ENCODE measurements around the gene CACNA2D4.

CACNA2D4 gene

DNA sequence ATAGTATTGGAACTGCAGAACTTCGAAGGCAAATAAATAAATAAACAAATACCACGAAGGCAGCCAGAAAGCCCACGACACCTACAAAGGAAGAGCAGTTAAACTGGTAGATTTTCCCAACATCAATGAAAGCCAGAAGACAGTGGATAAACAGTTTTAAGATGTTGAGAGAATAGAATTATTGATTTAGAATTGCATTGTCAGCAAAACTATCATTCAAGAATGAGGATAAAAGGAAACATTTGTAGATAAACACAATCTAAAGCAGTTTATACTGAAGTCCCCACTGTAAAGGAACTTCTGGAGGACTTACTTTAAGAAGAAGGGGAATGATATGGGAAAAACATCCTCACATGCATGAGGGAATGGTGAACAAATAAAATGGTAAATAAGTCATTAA, 29.5 kb downstream of the CACNA2D4 start:
- DNase-seq (ENCODE audit: low read depth) = no peak

DNA sequence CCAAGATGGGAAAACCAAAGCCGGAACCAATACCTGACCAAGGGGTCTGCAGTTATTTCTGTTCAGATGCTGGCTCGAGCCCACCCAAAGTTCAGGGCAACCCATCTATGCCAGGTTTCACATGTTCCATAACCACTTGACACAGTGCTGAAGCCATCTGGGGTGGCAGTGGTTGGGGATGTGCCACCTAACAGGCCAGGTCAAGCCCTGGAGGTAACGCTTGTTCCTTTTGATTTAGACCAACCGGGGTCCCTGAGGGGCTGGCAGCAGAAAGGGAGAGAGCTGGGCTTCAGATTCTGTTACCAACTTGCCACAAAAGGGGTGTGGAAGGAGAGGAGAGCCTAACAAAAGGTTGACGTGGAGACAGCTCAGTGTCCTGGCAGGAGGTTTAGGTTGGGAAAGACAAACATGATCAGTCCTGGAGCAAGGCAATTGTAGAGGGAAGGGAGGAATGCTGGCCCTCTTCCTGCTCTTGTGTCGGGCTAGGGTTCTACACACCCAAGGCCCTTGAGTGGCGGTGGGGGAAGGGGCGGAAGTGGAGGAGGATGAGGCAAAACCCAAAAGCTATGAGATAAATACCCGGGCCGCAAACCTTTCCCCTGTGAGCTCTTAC, 31.9 kb downstream of the CACNA2D4 start:
- DNase-seq (ENCODE audit: low read depth) = no peak

DNA sequence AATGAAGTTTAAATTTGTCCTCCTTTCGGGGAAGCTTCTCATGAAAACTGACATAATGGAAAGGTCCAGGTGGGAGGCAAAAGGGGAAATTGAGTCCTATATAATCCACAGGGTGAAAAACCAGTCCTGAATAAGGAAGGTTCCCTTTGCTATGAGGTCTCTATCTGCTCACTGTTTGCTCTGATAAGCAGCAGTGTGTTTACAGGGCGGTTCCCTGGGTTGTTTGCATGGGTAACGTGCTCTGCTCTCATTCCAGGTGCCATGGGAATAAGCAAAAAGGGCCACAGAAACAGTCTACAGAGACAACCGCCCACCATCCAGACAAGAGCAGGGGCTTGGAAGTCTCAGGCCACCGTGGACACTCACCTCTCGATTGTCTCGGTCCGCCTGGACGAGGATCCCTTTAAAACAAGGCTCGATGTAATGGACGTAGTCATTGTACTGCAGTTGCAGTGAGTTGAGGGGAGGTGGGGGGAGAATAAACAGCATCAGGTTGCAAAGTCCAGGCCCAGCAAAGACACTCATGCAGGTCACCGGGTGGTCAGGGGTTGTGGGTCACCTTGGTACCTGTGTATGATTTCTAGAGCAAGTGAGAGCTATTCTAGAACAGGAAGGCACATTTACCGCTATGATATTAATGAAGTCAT, 32.7 kb downstream of the CACNA2D4 start:
- no peak for DNase-seq (ENCODE audit: low read depth)

GRCh38 chr12:1885082-1885596, 33.3 kb downstream of the CACNA2D4 start:
- DNase-seq (ENCODE audit: low read depth) = no peak

DNA sequence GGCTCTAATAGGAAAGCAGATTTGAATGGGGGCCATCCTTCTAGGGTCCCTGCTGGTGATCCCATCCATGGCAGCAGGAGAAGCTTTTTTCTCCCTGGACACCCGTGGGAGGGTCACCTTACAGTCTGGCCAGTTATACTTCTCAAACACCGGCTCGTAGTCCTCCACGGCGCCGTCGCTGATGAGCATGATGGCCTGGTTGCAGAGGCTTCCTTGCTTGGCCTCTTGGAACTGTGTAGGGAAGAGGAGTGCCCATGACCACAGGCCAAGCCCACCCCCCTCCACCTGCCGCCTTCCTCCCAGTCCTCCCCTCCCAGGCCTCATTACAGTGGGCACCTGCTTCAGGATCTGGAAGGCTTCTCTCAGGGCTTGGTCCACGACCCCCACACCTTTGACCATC, 33.8 kb downstream of the CACNA2D4 start:
- no peak for DNase-seq (ENCODE audit: low read depth)

DNA sequence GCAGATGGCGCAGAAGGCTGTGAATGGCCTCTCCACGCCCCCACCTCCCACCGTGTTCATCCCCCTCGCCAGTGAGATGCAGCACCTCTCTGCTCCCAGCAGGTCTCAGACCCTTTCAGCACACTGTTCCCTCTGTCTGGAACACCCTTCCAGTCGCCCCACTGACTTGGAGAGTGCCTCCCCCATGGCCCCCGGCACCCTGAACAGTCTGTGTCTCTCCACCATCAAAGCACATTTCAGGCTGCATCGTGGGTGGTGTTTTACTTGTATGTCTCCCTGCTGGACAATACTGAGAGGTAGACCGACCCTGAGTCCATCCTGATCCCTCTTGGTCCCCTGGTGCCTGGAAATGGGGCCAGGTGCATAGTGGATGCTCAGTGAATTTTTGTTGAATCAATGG, 34.9 kb downstream of the CACNA2D4 start:
- DNase-seq (ENCODE audit: low read depth) = no peak

GRCh38 chr12:1882850-1883470, 35.5 kb downstream of the CACNA2D4 start:
- DNase-seq (ENCODE audit: low read depth) = no peak

- DNase-seq (ENCODE audit: low read depth) = no peak
These were observed 36.0 kb downstream of the CACNA2D4 start for GRCh38 chr12:1882405-1882804.

DNA sequence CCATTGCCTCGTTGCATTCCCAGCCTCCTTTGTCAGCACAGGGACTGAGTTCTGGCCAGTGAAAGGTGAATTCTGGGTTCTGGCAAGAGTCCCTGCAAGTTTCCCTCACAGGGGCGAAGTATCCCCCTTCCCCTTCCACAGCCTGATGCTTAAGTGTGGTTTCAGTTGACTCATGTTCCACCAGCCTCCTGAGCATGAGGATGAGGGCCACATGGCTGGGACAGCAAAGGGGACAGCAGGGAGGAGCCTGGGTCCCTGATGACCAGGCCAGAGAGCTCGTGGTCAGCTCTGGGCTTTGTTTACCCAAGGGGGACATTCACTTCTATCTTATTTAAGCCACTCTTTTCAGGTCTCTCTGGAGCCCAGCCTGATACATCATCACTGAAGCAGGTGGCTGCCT, 36.5 kb downstream of the CACNA2D4 start:
- DNase-seq (ENCODE audit: low read depth) = no peak

- no peak for DNase-seq (ENCODE audit: low read depth)
These were observed 37.2 kb downstream of the CACNA2D4 start for GRCh38 chr12:1881301-1881700.

DNA sequence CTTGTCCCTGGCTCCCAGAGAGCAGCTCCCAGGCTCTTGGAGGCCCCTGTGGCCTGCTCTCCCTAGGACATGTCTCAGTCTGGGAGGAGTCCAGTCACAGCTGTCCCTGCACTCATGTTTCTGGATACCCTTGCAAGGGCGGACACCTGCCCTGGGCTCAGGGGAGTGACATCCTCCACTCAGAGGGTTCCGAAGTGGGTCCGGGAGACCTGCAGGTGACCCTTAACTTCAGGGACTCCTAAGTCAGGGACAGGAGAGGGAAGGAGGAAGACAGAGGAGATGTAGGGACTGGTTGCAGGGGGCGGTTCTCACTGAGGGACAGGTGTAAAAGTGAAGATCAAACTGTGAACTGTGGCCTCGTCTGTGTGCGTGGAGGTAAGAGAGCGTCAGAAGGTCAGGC, 37.6 kb downstream of the CACNA2D4 start:
- DNase-seq (ENCODE audit: low read depth) = no peak

GRCh38 chr12:1880153-1880845, 38.2 kb downstream of the CACNA2D4 start:
- no peak for DNase-seq (ENCODE audit: low read depth)

DNA sequence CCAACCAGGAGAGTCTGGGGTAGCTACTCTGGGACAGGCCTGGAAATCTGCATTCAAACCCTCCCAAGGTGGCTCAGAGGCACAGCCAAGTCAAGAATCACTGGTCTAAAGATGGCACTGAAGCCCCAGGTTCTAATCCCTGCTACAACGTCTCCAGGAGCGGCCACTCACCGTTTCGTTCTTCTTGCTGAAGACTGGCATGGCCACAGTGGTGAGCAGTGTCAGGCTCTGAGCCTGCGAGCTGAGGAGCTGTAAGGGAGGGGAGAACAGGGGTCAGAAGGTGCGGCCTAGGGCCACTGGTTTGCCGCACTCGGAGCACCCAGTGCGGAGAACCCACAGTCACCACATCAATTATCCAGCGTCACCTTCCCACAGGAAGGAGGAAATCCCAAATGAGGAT, 38.8 kb downstream of the CACNA2D4 start:
- no peak for DNase-seq (ENCODE audit: low read depth)

DNA sequence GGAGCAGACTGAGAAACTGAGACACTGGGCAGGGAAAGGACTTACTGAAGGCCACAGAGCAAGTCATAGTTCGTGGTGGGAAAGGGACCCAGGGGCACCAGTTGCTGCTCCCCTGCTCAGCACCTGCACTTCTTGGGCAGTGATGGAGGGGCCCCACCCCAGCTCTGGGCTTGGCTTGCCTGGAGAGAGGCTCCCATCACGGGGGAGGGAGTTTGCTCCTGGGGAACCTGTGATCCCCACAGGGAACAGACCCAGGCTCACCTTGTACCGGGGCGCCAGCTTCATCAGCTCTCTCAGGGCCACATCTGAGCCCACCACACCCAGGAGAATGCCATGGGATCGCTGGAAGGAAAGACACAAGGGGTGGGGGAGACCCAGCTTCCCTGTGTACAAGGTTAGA, 39.8 kb downstream of the CACNA2D4 start:
- no peak for DNase-seq (ENCODE audit: low read depth)

DNA sequence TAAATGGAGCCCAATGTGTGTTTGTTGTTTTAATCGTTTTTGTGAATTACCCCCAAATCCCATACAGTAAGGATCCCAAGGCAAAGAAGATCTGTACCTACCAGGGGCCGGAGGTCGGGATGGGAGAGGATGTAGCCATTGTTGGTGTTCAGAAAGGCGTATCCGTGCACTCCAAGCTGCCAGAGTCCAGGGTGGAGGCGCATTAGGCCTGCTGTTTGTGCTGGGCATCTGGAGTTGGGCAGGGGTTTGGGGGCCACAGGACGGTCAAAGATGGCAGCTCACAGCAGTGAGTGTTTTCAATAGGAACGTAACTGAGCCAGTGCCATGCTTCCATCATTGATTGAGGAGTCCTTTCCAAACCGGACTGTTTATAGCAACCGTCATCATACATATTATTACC, 40.2 kb downstream of the CACNA2D4 start:
- DNase-seq (ENCODE audit: low read depth) = no peak

DNA sequence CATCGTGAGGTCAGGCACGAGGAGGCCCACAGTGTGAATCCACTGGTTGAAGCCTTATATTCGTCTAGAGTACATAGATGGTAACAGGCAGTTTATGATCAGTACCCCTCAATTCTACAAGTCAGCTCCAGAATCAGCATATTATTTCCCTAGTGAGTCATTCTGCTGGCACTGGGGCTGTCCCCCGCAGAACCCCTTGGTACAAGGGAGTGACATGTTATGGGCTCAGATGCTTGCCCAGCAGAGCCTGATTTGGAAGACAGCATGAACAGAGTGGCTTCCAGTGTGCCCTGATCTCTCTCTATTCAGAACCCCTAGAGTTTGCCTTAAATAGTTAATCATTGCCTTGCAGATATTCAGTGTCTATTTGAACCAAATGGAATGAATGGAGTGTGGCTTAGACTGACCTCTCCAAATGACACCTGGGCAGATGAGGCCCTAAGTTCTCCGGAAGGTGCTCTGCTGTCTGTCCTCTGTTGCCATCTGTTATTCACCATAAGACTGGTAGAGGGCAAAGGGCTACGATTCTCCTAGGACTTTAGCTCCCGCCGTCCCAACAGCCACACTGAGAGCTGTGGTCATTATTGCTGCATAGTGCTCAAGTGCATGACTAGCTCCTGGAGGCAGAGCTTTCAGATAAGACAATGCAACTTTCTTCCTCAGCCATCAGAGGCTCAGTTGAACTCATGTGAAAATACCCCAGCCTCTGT, 41.1 kb downstream of the CACNA2D4 start:
- DNase-seq (ENCODE audit: low read depth) = no peak

DNA sequence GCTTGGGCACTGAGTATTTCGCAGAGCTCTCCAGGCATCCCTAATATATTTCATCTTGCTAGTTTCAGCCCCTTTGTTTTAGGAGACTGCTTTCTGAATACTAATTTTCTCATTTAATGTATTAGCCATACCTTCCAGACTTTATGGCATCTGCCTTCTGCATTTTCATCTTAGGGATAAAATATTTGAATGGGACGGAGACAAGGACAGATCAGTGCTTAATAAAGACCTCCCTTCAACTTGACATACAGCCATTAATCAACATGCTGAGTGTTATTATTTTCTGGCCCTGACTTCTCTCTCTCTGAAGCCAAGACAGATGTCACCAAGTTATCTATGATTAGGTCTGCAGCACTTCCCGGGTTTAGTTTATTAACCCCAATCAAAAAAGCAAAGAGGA, 42.4 kb downstream of the CACNA2D4 start:
- no peak for DNase-seq (ENCODE audit: low read depth)

DNA sequence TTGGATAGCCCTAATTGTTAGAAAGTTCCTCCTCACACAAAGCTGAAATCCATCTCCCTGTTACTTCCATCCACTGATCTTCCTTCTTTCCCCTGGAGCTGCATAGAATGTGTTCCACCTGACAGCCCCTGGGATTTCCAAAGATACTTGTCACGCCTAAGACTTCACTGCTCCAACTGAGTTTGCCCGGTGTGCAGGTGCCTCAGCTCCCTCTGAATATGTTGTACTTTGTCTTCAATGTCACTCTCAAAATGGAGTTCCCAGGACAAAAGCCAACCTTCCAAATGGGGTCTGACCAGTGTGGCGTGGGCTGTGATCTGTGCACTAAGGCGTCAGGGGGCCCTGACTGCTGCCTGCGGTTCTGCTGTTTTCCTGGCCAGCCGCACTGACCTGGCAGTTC, 42.8 kb downstream of the CACNA2D4 start:
- no peak for DNase-seq (ENCODE audit: low read depth)

GRCh38 chr12:1873531-1874510, 44.6 kb downstream of the CACNA2D4 start:
- no peak for DNase-seq (ENCODE audit: low read depth)

- no peak for DNase-seq (ENCODE audit: low read depth)
These were observed 46.0 kb downstream of the CACNA2D4 start for GRCh38 chr12:1872448-1872847.

GRCh38 chr12:1872001-1872400, 46.5 kb downstream of the CACNA2D4 start:
- no peak for DNase-seq (ENCODE audit: low read depth)

Data from stromal cell of bone marrow (primary cell).